ENCODE measurements around the gene FRY.
"Not testable (repeated sequence)": the region's sequence is repeated elsewhere in the genome, so short reads cannot be mapped to it uniquely, and the experiment has no call there.

The FRY gene

DNA sequence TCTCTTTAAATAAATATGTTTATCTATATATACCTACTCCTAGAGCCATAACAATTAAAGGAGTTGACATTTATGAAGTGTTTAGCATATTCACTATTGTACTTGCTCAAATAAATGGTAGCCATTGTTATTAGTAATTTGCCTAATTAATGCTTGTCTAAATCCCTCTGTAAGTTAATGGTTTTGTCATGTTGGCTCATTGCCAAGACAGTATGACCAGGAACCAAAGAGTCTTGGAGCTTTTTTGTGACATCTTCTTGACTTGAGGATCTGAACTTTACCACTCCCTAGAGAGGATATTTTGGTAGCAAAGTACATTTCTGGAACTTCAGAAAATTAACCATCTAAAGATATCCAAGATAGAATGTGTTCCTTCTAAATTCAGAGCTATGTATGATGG is 15.5 kb downstream of the FRY start:
- in situ Hi-C loops (cut with HindIII; ENCODE audit: low sequenced_read_pairs), result loop anchor here (25.0 kb wide), 1 partner anchor 240 kb away; no protein-coding TSS in a partner anchor
- TF ChIP-seq, protein P1, sequence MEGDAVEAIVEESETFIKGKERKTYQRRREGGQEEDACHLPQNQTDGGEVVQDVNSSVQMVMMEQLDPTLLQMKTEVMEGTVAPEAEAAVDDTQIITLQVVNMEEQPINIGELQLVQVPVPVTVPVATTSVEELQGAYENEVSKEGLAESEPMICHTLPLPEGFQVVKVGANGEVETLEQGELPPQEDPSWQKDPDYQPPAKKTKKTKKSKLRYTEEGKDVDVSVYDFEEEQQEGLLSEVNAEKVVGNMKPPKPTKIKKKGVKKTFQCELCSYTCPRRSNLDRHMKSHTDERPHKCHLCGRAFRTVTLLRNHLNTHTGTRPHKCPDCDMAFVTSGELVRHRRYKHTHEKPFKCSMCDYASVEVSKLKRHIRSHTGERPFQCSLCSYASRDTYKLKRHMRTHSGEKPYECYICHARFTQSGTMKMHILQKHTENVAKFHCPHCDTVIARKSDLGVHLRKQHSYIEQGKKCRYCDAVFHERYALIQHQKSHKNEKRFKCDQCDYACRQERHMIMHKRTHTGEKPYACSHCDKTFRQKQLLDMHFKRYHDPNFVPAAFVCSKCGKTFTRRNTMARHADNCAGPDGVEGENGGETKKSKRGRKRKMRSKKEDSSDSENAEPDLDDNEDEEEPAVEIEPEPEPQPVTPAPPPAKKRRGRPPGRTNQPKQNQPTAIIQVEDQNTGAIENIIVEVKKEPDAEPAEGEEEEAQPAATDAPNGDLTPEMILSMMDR (IDR thresholded peaks at IDR 0.05; ENCODE audit: low read depth, low read length, missing control alignments), result no peak
- no peak overlapping the region for H3K4me3 ChIP-seq (ENCODE audit: low read depth, low read length)
- no peak for DNase-seq (ENCODE audit: low read depth)

DNA sequence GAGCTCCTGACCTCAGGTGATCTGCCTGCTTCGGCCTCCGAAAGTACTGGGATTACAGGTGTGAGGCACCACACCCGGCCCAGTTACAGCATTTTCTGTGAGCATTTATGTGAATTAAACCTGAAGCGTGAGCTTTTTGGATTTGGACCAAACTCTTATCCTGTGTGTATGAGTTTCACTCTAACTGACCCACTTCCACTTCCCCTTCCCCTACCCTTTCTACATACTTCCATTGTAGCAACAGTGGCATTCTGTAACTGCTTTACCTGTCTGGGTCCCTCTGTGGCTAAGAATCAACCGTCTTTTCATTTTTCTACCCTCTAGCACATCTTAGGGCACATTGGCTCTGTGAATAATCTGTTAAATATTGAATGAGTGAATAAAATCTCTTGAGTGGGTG is 16.2 kb downstream of the FRY start:
- DNase-seq (ENCODE audit: low read depth), result no peak
- in situ Hi-C loops (cut with HindIII; ENCODE audit: low sequenced_read_pairs), result loop anchor here (25.0 kb wide), 1 partner anchor 240 kb away; no protein-coding TSS in a partner anchor
- TF ChIP-seq, protein P1 (IDR thresholded peaks at IDR 0.05; ENCODE audit: low read depth, low read length, missing control alignments), result no peak
- no peak overlapping the region for H3K4me3 ChIP-seq (ENCODE audit: low read depth, low read length)

DNA sequence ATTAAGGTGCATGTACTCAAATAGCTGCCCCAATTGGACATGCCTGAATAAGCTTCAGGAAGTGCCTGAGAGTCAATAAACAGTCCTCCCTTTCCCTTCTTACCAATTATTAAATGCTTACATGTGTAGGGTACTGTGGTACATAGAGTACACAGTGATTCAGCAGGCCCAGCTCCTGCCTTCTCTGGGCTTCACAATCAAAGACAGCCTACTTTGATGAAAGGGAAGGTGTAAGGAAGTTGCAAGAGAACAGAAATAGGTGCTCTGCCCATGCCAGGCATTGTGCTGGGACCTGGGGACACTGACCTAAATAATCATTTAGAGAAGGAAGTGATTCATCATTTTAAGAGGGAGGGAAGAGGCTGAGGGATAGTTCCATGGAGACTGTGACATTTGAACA is 17.2 kb downstream of the FRY start:
- H3K4me3 ChIP-seq (ENCODE audit: low read depth, low read length), result no peak overlapping the region
- TF ChIP-seq, protein P1 (IDR thresholded peaks at IDR 0.05; ENCODE audit: low read depth, low read length, missing control alignments), result no peak
- DNase-seq (ENCODE audit: low read depth), result no peak
- in situ Hi-C loops (cut with HindIII; ENCODE audit: low sequenced_read_pairs), result loop anchor here (25.0 kb wide), 1 partner anchor 238 kb away; no protein-coding TSS in a partner anchor

DNA sequence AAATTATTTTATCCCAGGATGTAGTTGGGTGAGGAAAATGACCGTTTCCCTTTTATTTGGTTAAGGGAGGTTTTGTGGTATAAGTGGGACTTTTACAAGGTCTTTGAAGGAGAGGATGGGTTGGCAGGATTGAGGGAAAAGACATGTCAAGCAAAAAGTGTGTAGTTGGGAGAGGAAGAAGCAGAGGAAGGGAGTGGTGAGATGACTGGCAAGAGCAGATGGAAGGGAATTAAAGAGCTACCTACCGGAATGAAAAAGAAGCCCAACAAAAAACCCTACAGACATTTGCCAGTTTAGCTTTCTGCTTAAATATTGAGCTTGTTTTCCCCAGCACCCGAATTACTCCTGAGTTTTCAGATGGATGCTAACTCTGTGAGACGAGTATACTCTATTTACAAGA is 19.6 kb downstream of the FRY start:
- TF ChIP-seq, protein P1 (IDR thresholded peaks at IDR 0.05; ENCODE audit: low read depth, low read length, missing control alignments), result no peak
- in situ Hi-C loops (cut with HindIII; ENCODE audit: low sequenced_read_pairs), result no loop called here
- H3K4me3 ChIP-seq (ENCODE audit: low read depth, low read length), result no peak overlapping the region
- DNase-seq (ENCODE audit: low read depth), result no peak

DNA sequence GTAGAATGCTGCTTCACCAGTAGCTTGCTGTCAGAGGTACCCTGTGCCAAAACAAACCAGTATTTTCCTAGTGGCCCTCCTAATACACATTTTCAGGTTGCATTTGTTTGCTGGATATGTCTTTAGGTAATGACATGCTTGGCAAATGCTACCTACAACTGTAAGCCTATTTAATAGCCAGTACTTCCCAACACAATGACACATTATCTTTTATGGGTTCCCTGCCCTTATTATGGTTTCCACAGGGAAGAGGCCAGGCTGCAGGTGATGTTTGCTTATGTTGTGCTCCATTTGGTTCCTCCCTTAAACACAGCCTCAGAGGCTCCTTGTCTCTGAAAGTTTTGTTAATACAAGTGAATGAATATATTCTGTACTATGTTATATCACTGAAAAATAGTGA is 24.7 kb downstream of the FRY start:
- TF ChIP-seq, protein P1 (IDR thresholded peaks at IDR 0.05; ENCODE audit: low read depth, low read length, missing control alignments), result no peak
- in situ Hi-C loops (cut with HindIII; ENCODE audit: low sequenced_read_pairs), result no loop called here
- H3K4me3 ChIP-seq (ENCODE audit: low read depth, low read length), result no peak overlapping the region
- no peak for DNase-seq (ENCODE audit: low read depth)

DNA sequence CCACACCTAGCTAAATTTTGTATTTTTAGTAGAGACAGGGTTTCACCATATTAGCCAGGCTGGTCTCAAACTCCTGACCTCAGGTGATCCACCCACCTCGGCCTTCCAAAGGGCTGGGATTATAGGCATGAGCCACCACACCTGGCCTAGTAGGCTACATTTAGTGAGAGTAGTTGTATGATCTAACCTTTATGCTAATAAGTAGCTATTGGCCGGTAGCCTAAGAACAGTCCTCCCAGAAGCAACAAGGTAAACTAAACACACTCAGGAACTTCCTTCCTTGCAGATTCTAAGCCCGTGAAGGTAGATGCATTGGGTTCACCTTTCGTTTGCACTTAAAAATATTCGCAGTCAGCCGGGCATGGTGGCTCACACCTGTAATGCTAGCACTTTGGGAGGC is 25.8 kb downstream of the FRY start:
- H3K4me3 ChIP-seq (ENCODE audit: low read depth, low read length); in situ Hi-C loops (cut with HindIII; ENCODE audit: low sequenced_read_pairs); DNase-seq (ENCODE audit: low read depth): not testable (repeated sequence)

DNA sequence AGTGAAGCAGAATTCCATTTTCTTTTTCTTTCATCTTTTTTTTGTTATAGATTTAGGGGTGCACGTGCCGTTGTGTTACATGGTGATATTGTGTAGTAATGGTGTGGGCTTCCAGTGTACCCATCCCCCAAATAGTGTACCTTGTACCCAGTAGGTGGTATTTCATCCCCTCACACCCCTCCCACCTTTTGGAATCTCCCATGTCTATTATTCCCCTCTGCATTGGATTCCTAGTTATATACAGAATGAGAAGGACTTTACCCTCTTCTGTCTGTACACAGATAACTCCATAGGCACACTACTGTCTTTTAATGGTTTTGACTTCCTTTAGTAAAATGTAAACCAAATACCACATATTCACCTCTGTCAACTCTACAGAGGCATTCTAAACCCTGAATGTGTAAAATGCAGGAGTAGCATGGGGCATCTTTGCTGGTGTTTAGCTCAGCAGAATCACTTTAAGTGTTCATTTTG is 28.0 kb downstream of the FRY start:
- in situ Hi-C loops (cut with HindIII; ENCODE audit: low sequenced_read_pairs), result no loop called here
- no peak overlapping the region for H3K4me3 ChIP-seq (ENCODE audit: low read depth, low read length)

More for the DNA sequence above, 28.0 kb downstream of the FRY start:
- no peak for DNase-seq (ENCODE audit: low read depth)
- TF ChIP-seq, protein P1 (IDR thresholded peaks at IDR 0.05; ENCODE audit: low read depth, low read length, missing control alignments), result no peak

Measured in astrocyte of the cerebellum (primary cell).